Body of pancreas (tissue), 4 donors: ENCODE measurements around the gene FKBP1A.
A peak's percentile ranks its signal among the peaks of the same experiment; 100 is the strongest.

Source experiments
- CTCF ChIP-seq, 7 experiments: fragments of 450-650 bp in 4 of 7; fragments of 200-600 bp in 3 of 7; sonication (generic) in 3 of 7; IDR thresholded peaks; one replicate each; pipeline ENCODE4 v1.5.1; 2016 to 2019; ENCODE audit warnings: antibody characterized with exemption in 7 of 7
- POLR2A ChIP-seq, 3 donors: fragments of 450-650 bp; IDR thresholded peaks; one replicate each; pipeline ENCODE4 v1.6.1; 2016; ENCODE audit warnings: antibody characterized with exemption in 3 of 3, mild to moderate bottlenecking in 2 of 3

GRCh38 chr20:1437235-1437904 lies 44.5 kb upstream of the FKBP1A start:
- TF ChIP-seq CTCF (IDR thresholded peaks at IDR 0.05) (peak; percentile 61 to 89 (median 79)), POLR2A (IDR thresholded peaks at IDR 0.05) (no peak)
